NCI-H524 treated with DMSO at 0.1 percent for 48 hours (cell line): Measurements from ENCODE around the gene GALNT8.
"Not testable (repeated sequence)": the region's sequence is repeated elsewhere in the genome, so short reads cannot be mapped to it uniquely, and the experiment has no call there.

Experiments
- DNase-seq: peaks from one replicate; lab custom pipeline; 2025; lab: John Stamatoyannopoulos, UW

Gene GALNT8

GRCh38 chr12:4719821-4720636 is at the start of gene GALNT8:
GALNT8 (plus strand) TSS chr12:4720400; CDS start chr12:4720678, 278 bp downstream.
- peak; percentile 17 for DNase-seq

- DNase-seq = no peak
Measured at GRCh38 chr12:4679711-4680110, 40.5 kb upstream of the GALNT8 start.

- no peak for DNase-seq
Measured at GRCh38 chr12:4681732-4682131, 38.5 kb upstream of the GALNT8 start.

GRCh38 chr12:4685317-4685716 is 34.9 kb upstream of the GALNT8 start:
- DNase-seq = no peak

- no peak for DNase-seq
Measured at GRCh38 chr12:4690760-4691159, 29.4 kb upstream of the GALNT8 start.

- no peak for DNase-seq
Measured at GRCh38 chr12:4700621-4701026, 19.6 kb upstream of the GALNT8 start.

GRCh38 chr12:4701395-4702190 is 18.6 kb upstream of the GALNT8 start:
- no peak for DNase-seq

- DNase-seq = no peak
Measured at GRCh38 chr12:4703676-4704075, 16.5 kb upstream of the GALNT8 start.

- DNase-seq = no peak
Measured at GRCh38 chr12:4705824-4706223, 14.4 kb upstream of the GALNT8 start.

GRCh38 chr12:4707306-4707705 is 12.9 kb upstream of the GALNT8 start:
- DNase-seq = no peak

- DNase-seq = no peak
Measured at GRCh38 chr12:4710113-4710512, 10.1 kb upstream of the GALNT8 start.

- DNase-seq = no peak
Measured at GRCh38 chr12:4714879-4715278, 5.3 kb upstream of the GALNT8 start.

GRCh38 chr12:4717806-4718205 is 2.4 kb upstream of the GALNT8 start:
- no peak for DNase-seq

GRCh38 chr12:4720637-4720995 is 416 bp downstream of the GALNT8 start:
- DNase-seq = no peak

GRCh38 chr12:4721587-4721986 is 1.4 kb downstream of the GALNT8 start:
- not testable (repeated sequence) for DNase-seq

- DNase-seq = no peak
Measured at GRCh38 chr12:4723226-4723625, 3.0 kb downstream of the GALNT8 start.

- no peak for DNase-seq
Measured at GRCh38 chr12:4725057-4725456, 4.9 kb downstream of the GALNT8 start.

GRCh38 chr12:4734625-4735340 is 14.6 kb downstream of the GALNT8 start:
- no peak for DNase-seq

- DNase-seq = no peak
Measured at GRCh38 chr12:4736091-4736490, 15.9 kb downstream of the GALNT8 start.

- DNase-seq = no peak
Measured at GRCh38 chr12:4738541-4738940, 18.3 kb downstream of the GALNT8 start.

GRCh38 chr12:4742416-4742970 is 22.3 kb downstream of the GALNT8 start:
- DNase-seq = no peak

- no peak for DNase-seq
Measured at GRCh38 chr12:4743046-4743445, 22.8 kb downstream of the GALNT8 start.
